ELR (cell line): Measurements from ENCODE around the gene COPG2.
"Not testable (repeated sequence)": the region's sequence is repeated elsewhere in the genome, so short reads cannot be mapped to it uniquely, and the experiment has no call there.

Experiments
- DNase-seq: peaks from one replicate; pipeline ENCODE4 v3.0.0-alpha.2; 2015; ENCODE audit warnings: low read depth

COPG2 gene

DNA sequence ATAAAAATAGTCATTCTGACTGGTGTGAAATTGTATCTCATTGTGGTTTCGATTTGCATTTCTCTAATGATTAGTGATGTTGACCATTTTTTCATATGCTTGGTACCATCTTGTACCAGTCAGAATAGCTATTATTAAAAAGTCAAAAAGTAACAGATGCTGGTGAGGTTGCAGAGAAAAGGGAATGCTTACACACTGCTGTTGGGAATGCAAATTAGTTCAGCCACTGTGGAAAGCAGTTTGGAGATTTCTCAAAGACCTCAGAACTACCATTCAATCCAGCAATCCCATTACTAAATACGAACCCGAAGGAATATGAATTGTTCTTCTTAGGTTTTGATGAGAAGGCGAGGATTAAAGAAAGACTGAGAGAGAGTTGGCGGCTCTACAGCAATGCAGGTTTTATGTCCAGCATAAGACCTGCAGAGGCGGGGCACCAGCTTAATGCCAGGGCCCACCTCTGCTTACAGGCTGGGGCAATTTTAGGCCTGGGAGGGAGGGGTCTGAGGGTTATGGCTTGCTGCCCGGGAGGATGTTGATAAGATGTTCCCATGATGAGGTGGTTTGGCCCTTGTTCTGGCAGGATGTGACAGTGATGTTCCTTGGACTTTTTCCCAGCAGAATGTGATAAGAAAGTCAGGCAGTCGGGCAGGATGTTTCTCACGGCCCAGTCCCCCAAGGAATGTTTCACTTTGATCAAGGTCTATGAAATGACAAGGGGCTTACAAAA lies 102.2 kb downstream of the COPG2 start:
- peak; percentile 15 for DNase-seq

GRCh38 chr7:130560972-130561371 lies 107.6 kb downstream of the COPG2 start:
- DNase-seq: peak; percentile 44

DNA sequence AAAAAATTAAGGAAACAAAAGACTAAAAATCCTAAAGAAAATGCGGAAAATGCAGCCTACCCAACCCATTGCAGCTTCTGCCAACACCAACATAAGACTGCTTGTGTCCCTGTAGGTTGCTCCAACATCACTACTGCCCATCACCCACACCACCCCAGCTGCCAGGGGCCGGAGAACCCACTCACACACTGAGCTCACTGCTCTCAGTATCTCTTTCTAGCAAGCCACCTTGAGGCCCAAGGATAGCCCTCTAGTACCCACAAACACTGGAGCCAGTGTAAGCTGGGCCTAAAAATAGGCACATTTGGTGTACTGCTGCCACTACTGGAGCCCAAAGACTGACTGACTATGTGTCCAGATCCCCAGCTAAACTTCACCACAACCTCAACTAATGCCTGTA lies 109.4 kb downstream of the COPG2 start:
- no peak for DNase-seq

GRCh38 chr7:130554481-130554880 lies 114.1 kb downstream of the COPG2 start:
- DNase-seq: no peak

- DNase-seq: no peak
Measured at GRCh38 chr7:130553398-130554029, 115.0 kb downstream of the COPG2 start.

- DNase-seq: no peak
Measured at GRCh38 chr7:130544356-130544755, 124.2 kb downstream of the COPG2 start.

DNA sequence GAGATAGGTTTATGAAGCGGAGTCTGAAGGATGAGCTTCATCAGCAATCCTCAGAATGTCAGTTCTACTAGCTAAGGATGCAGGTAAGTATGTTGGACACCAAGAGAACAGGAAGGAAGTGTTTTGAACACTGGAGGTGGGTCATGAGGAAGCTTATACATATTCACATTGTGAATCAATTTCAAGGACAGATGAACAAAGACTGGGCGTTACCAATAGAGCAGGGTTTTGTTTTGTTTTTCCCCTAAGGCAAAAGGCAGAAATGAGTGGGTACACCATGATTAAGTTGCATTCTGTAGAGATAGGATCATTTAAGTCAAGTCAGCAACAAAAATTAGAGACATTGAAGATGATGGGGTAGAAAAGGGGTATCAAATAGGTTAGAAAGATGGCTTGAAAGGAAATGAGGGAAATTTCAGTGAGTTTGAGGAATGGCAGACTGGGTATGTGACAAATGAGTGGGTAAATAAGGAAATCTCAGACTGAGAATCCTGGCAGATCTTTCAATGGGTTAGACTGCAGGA lies 125.0 kb downstream of the COPG2 start:
- no peak for DNase-seq

GRCh38 chr7:130542297-130542696 lies 126.3 kb downstream of the COPG2 start:
- not testable (repeated sequence) for DNase-seq

DNA sequence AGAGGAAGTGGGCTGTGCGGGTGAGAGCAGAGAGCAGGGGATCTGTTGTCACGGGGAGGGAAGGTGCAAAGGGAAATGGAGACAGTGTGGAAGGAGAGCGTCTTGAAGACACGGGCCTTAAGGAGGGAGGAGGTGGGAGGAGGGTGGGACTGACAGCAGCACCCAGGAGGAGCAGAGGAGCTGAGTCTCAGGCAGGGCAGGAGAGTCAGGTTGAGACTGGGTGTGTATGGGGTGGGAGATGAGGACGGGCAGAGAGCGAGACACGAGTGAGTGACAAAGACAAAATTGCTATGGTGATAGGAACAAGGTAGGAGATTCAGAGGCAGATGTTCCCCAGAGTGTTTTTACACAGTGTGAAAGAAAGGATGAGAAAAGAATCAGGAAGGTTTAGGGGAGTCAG lies 127.3 kb downstream of the COPG2 start:
- not testable (repeated sequence) for DNase-seq

- not testable (repeated sequence) for DNase-seq
Measured at GRCh38 chr7:130537894-130538293, 130.7 kb downstream of the COPG2 start.

DNA sequence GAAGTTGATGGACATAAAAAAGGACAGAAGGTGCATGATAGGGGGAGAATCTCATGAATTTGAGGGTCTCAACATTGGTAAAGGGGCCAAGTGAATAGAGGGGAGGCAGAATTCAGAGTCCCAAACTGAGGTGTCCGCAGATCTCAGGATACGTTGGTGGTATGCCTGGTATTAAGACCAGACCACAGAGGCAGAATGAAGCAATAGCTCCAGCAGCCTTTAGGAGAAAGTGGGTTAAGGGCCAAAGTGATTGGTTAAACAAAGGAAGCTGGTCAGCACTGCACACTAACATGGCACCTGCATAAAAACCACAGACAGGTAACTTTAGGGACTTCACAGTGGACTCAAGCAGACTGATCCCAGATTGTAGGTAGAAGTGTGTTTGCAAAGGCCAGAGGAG lies 139.1 kb downstream of the COPG2 start:
- no peak for DNase-seq

DNA sequence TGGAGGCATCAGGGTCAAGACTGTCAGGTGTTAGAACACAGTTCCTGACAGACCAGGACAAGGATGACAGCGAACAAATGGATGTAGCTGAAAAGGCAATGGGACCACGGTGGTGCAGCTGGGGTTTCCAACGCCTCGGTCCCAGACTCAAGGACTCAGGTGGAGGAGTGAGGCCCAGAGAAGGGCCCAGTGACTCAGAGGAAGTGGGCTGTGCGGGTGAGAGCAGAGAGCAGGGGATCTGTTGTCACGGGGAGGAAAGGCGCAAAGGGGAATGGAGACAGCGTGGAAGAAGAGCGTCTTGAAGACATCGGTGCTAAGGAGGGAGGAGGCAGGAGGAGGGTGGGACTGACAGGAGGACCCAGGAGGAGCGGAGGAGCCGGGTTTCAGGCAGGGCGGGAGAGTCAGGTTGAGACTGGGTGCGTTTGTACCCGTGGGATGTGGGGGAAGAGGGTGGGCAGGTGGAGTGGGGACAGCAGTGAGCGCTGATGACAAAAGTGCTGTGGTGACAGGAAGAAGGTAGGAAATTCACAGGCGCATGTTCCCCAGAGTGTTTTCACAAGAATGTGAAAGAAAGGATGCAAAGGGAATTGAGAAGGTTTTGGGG lies 140.7 kb downstream of the COPG2 start:
- not testable (repeated sequence) for DNase-seq

- no peak for DNase-seq
Measured at GRCh38 chr7:130524628-130525027, 143.9 kb downstream of the COPG2 start.

DNA sequence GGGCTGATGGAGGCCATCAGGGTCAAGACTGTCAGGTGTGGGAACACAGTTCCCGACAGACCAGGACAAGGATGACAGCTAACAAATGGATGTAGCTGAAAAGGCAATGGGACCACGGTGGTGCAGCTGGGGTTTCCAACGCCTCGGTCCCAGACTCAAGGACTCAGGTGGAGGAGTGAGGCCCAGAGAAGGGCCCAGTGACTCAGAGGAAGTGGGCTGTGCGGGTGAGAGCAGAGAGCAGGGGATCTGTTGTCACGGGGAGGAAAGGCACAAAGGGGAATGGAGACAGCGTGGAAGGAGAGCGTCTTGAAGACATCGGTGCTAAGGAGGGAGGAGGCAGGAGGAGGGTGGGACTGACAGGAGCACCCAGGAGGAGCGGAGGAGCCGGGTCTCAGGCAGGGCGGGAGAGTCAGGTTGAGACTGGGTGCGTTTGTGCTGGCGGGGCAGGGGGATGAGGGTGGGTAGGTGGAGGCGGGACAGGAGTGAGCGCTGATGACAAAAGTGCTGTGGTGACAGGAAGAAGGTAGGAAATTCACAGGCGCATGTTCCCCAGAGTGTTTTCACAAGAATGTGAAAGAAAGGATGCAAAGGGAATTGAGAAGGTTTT lies 144.9 kb downstream of the COPG2 start:
- DNase-seq: not testable (repeated sequence)

DNA sequence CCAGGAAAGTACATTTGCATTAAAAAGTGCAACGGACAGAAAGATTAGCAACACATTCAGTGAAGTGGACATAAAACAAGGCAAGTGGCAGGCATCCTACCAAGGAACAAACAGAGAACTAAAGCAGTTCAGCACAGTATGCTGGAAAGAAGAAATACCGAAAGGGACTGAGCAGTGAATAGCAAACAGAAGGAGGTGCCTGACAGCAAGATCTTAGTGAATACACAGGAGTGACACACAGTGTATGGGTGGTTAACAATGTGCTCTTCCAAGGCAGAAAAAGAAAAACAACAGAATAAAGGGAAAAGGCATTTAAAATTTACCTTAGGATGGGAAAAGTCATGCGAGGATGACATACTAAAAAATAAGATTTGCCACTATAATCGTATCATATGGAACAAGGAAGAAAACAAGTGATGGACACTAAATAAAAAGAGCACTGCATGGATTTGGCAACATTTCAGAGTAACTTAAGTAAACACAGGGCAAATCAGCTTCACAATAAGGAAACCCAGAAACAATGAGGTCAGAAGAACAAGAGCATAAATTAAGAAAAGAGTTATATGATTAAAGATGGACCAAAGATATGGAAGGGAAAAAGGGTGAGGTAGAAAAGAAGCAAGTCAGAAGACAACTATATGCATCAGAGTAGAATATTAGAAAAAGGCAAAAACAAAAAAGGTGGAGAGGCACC lies 147.1 kb downstream of the COPG2 start:
- no peak for DNase-seq

DNA sequence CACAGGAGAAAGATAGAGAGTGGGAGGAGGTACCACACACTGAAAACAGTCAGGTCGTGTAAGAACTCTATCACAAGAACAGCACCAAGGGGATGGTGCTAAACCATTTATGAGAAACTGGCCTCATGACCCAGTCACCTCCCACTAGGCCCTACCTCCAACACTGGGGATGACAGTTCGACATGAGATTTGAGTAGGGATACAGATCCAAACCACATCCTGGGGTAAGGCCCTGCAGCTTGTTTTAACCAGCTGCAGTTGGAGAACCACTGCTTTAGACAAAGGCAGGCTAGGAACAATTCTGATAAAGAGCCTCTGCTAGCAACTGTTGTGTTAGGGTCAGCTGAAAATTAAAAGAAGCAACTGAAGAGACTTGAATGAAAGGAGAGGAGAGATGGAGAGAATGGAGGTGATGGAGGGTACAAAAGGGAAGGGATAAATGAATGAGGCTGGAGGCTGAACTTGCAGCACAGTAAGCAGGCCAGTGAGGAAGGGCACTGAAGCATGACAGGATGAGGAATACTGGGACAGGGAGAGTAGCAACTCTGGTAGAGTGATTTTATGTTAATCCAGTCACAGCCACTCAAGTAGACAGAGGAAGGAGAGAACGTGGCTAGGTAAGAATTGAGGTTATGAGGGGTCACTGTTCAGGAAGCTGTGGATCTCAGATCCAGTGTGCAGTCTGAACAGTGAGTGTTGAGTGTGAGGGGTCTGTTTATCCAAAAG lies 153.1 kb downstream of the COPG2 start:
- no peak for DNase-seq

DNA sequence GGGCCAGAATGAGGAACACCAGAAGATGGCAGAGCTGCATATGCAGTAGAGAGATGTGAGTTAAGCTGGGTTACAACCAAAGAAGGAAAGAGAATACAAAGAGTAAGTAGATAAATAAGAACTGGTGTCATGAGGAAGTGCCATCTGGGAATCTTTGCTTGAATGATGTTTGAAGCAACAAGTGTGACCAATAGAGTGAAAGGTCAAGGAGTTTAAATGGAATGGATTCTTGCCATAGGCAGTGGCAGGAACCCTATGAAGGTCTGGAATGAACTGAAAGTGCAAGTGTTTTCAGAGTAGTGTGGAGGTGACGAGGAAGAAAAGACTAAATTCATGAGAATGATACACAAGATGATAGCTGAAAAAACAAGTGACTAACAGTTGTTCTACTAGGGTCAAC lies 155.1 kb downstream of the COPG2 start:
- no peak for DNase-seq

GRCh38 chr7:130512038-130512437 lies 156.5 kb downstream of the COPG2 start:
- DNase-seq: not testable (repeated sequence)

- DNase-seq: no peak
Measured at GRCh38 chr7:130506358-130506757, 162.2 kb downstream of the COPG2 start.

GRCh38 chr7:130505753-130506152 lies 162.8 kb downstream of the COPG2 start:
- peak; percentile 6 for DNase-seq

DNA sequence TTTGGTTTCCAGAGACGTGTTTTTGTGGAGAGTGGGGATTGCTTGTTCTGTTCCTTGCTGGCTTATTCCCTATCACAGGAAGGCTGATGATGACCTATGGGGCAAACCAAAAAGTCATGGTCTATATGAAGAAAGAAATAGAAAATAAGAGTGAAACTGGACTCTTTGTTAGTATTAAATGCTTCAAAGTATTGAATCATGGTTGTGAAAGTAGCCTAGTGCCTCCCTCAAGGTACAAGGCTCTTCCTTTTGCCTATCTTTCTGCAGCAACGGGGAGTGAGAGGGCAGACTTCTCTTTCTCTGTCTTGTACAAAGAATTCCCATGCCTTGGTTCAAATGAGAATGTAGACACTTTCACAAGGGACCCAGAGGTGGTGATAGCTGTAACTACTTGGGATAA lies 167.6 kb downstream of the COPG2 start:
- DNase-seq: no peak
